K562 (cell line): Measurements from ENCODE around the gene AP1AR. TPM values are rescaled to one million over a fixed set of nuclear protein-coding genes. Genes with fewer than 3 reads are reported as not detected.

Experiments used
- ATAC-seq: fragments of 200-7000 bp; cut with Tn5 transposase; 3 replicates; pipeline ENCODE4 v1.9.1; 2020; ENCODE audit warnings: moderate library complexity
- BruUV-seq: library from RNA; stranded (reverse); fragments of 400-500 nt; replicated peaks from 2 replicates; lab custom pipeline; 2021; lab: Mats Ljungman, UMichigan
- CTCF ChIA-PET: fragments of 300-600 bp; formaldehyde crosslinking; extraction: SDS; loops from one replicate; lab custom pipeline; 2021; ENCODE audit warnings: low intra/inter-chr PET ratio; lab: Yijun Ruan, JAX
- POLR2A ChIA-PET: fragments of 300-600, 350-650 bp; sonication (Branson Sonifier 250); formaldehyde crosslinking; extraction: SDS; loops from one replicate; lab custom pipeline; 2021; ENCODE audit warnings: antibody characterized with exemption, inconsistent platforms; lab: Yijun Ruan, JAX
- DNase-seq, 4 experiments: peaks; one replicate each; pipeline versions ENCODE4 v3.0.0 to v3.0.0-alpha.2; 2011 to 2018; ENCODE audit warnings: low spot score in 3 of 4, mixed read lengths in 3 of 4; ENCODE audit errors: extremely low read depth in 1 of 4
- FAIRE-seq: peaks from 2 replicates; lab custom pipeline; 2011; peaks lifted over from hg19 to GRCh38; lab: Jason Lieb, UNC
- H2AFZ ChIP-seq: 2 replicates; pipeline ENCODE4 v1.6.0; 2011; ENCODE audit warnings: low read depth, low read length, control low read depth, inconsistent platforms
- H3K27ac ChIP-seq: fragments of 200-600 bp; 3 replicates; pipeline ENCODE4 v1.8.0; 2011; ENCODE audit warnings: low read depth, mild to moderate bottlenecking, control low read depth, inconsistent platforms, low read length, moderate library complexity, mixed read lengths; ENCODE audit errors: extremely low read depth
- H3K27me3 ChIP-seq, 2 experiments: fragments of 300-600 bp in 1 of 2; 2 replicates in 1 of 2; 3 replicates in 1 of 2; pipeline versions ENCODE4 v1.6.0 to v1.8.0; 2011; ENCODE audit warnings: inconsistent platforms in 2 of 2, low read length in 2 of 2, mild to moderate bottlenecking in 1 of 2, mixed read lengths in 1 of 2, moderate library complexity in 1 of 2; ENCODE audit not compliant: control insufficient read depth in 2 of 2, insufficient read depth in 2 of 2
- H3K36me3 ChIP-seq: fragments of 300-600 bp; 3 replicates; pipeline ENCODE4 v1.8.0; 2011; ENCODE audit warnings: mild to moderate bottlenecking, low read length, inconsistent platforms; ENCODE audit not compliant: control insufficient read depth, insufficient read depth
- H3K4me1 ChIP-seq, 2 experiments: fragments of 200-600 bp in 1 of 2; replicated peaks in 1 of 2; 2 replicates in 1 of 2; 3 replicates in 1 of 2; pipeline versions ENCODE4 v1.5.1 to v1.8.0; 2011; ENCODE audit warnings: inconsistent platforms in 2 of 2, low read length in 2 of 2, mild to moderate bottlenecking in 1 of 2, mixed read lengths in 1 of 2, moderate library complexity in 1 of 2; ENCODE audit not compliant: control insufficient read depth in 2 of 2, insufficient read depth in 2 of 2
- H3K4me2 ChIP-seq: 2 replicates; pipeline ENCODE4 v1.6.1; 2011; ENCODE audit warnings: low read length, control low read depth, inconsistent platforms, mixed read lengths; ENCODE audit not compliant: insufficient read depth
- H3K4me3 ChIP-seq: fragments of 200-600 bp; sonication (generic), shearing (Covaris generic); 2 replicates; pipeline ENCODE4 v1.5.1; 2016; ENCODE audit warnings: control low read depth, inconsistent platforms
- H3K79me2 ChIP-seq: fragments of 200-600 bp; 3 replicates; pipeline ENCODE4 v1.8.0; 2011; ENCODE audit warnings: low read length, inconsistent platforms; ENCODE audit not compliant: control insufficient read depth, insufficient read depth
- H3K9ac ChIP-seq, 2 experiments: 2 replicates each; pipeline versions ENCODE4 v1.6.0 to v1.6.1; 2011; ENCODE audit warnings: low read depth in 2 of 2, low read length in 2 of 2, control low read depth in 1 of 2, inconsistent platforms in 1 of 2, mild to moderate bottlenecking in 1 of 2, mixed read lengths in 1 of 2; ENCODE audit not compliant: insufficient read depth in 1 of 2
- H3K9me1 ChIP-seq: one replicate; pipeline ENCODE4 v1.6.0; 2011; ENCODE audit warnings: inconsistent platforms, mild to moderate bottlenecking, low read length, moderate library complexity; ENCODE audit not compliant: control insufficient read depth, insufficient read depth
- H3K9me3 ChIP-seq: replicated peaks from 2 replicates; pipeline ENCODE4 v1.5.1; 2011; ENCODE audit warnings: low read depth, low read length, inconsistent platforms; ENCODE audit not compliant: control insufficient read depth, insufficient read depth
- H4K20me1 ChIP-seq: replicated peaks from 2 replicates; pipeline ENCODE4 v1.6.1; 2011; ENCODE audit warnings: low read length, inconsistent platforms, mixed read lengths; ENCODE audit not compliant: control insufficient read depth, insufficient read depth
- CHD1 ChIP-seq: fragments of 200-600 bp; sonication (generic); IDR thresholded peaks from one replicate; pipeline ENCODE4 v1.6.1; 2012; ENCODE audit warnings: mild to moderate bottlenecking, moderate library complexity, low read length, inconsistent platforms
- CXXC5 ChIP-seq: fragments of 250-450 bp; sonication (Bioruptor Pico); IDR thresholded peaks from 2 replicates; pipeline ENCODE4 v1.8.0; 2022; ENCODE audit warnings: inconsistent platforms, mild to moderate bottlenecking, moderate library complexity
- ELF1 ChIP-seq: fragments of 200-800 bp; sonication (Bioruptor generic); IDR thresholded peaks from 2 replicates; pipeline ENCODE4 v1.6.1; 2016; ENCODE audit warnings: missing genetic modification characterization, missing compliant biosample characterization
- MECOM ChIP-seq: fragments of 250-450 bp; sonication (Bioruptor Pico); IDR thresholded peaks from 2 replicates; pipeline ENCODE4 v1.8.0; 2022; ENCODE audit warnings: inconsistent platforms
- SIN3A ChIP-seq, 2 experiments: fragments of 150-350 bp in 1 of 2; IDR thresholded peaks; 2 replicates each; pipeline ENCODE4 v1.6.1; 2011 to 2016; ENCODE audit warnings: borderline replicate concordance in 2 of 2, low read depth in 2 of 2, low read length in 2 of 2, mild to moderate bottlenecking in 2 of 2, moderate library complexity in 2 of 2; ENCODE audit not compliant: control insufficient read depth in 1 of 2
- ZBTB40 ChIP-seq, 2 experiments: fragments of 450-650 bp in 1 of 2; sonication (generic) in 1 of 2; formaldehyde crosslinking in 1 of 2; IDR thresholded peaks; 2 replicates each; pipeline versions ENCODE4 v1.7.1 to v1.9.0; 2016 to 2022; ENCODE audit warnings: inconsistent platforms in 1 of 2, mild to moderate bottlenecking in 1 of 2, missing genetic modification reagents in 1 of 2
- ZNF217 ChIP-seq: sonication (generic); formaldehyde crosslinking; IDR thresholded peaks from 2 replicates; pipeline ENCODE4 v1.8.0; 2022; ENCODE audit warnings: mild to moderate bottlenecking, missing genetic modification reagents
- WGBS: fragments of 100-300 bp; shearing (Covaris generic); methylation state at CpG from one replicate; pipeline ENCODE4 v1.1.6; 2016; ENCODE audit warnings: low coverage, mixed read lengths; ENCODE audit not compliant: insufficient coverage; ENCODE audit errors: missing lambda C conversion rate; 5-methylcytosine and 5-hydroxymethylcytosine counted together
- in situ Hi-C: fragments of 300-500 bp; cut with MboI; formaldehyde crosslinking; loops from 4 replicates; pipeline ENCODE4 v1.15.0; 2018; ENCODE audit warnings: inconsistent platforms, mixed read lengths
- intact Hi-C: fragments of 100-400 bp; cut with micrococcal nuclease; formaldehyde crosslinking; loops from 2 replicates; pipeline ENCODE4 v1.14.2; 2022
- polyA plus RNA-seq, 8 experiments: library from polyadenylated mRNA; depleted of rRNA in 4 of 8; stranded (reverse) in 5 of 8; unstranded in 3 of 8; fragments of >200 nt; fragmentation: Nextera tagmentation in 2 of 8; fragmentation: Illumina TruSeq in 1 of 8; extraction: Ambion mirVana in 2 of 8; extraction: Trizol in 1 of 8; gene quantifications; 2 replicates each; pipeline versions ENCODE4 v1.2.1 to v1.2.3, GENCODE V29; 2011 to 2014; ENCODE audit warnings: inconsistent platforms in 1 of 8, missing spikeins in 1 of 8
- total RNA-seq, 7 experiments: library from RNA; depleted of rRNA in 6 of 7; stranded (reverse); fragments of >200 nt in 6 of 7; fragmentation: Illumina TruSeq in 2 of 7; extraction: Trizol in 2 of 7; gene quantifications; 2 replicates each; pipeline versions ENCODE4 v1.2.1 to v1.2.3, GENCODE V29; 2011 to 2021; ENCODE audit warnings: low replicate concordance in 1 of 7

AP1AR gene
- total and polyA plus RNA-seq, 9 of the 15 experiments (the other 6 are each of a cell fraction or from before 2014, with no cell fraction given), result 2.6 to 20.7 (median 12.2) TPM

GRCh38 chr4:112284662-112285411 lies 53.2 kb downstream of the AP1AR start:
- ATAC-seq (peak; percentile 66), DNase-seq (peak; percentile 26 to 46 (median 28)), FAIRE-seq (peak; percentile 77)
- H3K4me3 ChIP-seq, result peak overlapping the region; percentile 61
- peak overlapping the region; percentile 74 to 96 for H3K9ac ChIP-seq
- TSS peak; percentile 47 for BruUV-seq
- under 1% methylated on average over 15 of the region's 15 CpGs for WGBS
- no peaks in the 10 kb centered on the region for H4K20me1 ChIP-seq
- H3K4me2 ChIP-seq, result peak overlapping the region; percentile 85
- in situ Hi-C loops (no loop called here), intact Hi-C loops (no loop called here)
- peaks cover 12% of the 10 kb centered on the region; the same call in 2 of the 3 replicates for H3K79me2 ChIP-seq
- H3K27me3 ChIP-seq, result no peaks in the 10 kb centered on the region
- H3K4me1 ChIP-seq, result peaks cover 7 to 11% of the 10 kb centered on the region in 2 experiments; a peak in 3 of 5 replicates
- no peaks in the 10 kb centered on the region for H3K36me3 ChIP-seq
- peak overlapping the region; percentile 33 for H3K27ac ChIP-seq
- CTCF ChIA-PET, result interaction anchor here (0.6 kb wide), 1 partner anchor 186 kb away, joined by 7 read pairs; no protein-coding TSS in a partner anchor
- no peaks in the 10 kb centered on the region for H3K9me3 ChIP-seq
- H3K9me1 ChIP-seq, result no peaks in the 10 kb centered on the region
- H2AFZ ChIP-seq, result peak overlapping the region; percentile 97
- TF ChIP-seq MECOM (CRISPR knock-in tag), result no peak
- TF ChIP-seq ZBTB40 (IDR thresholded peaks at IDR 0.05), result peak; percentile 26
- no peak for TF ChIP-seq ZBTB40 (CRISPR knock-in tag; IDR thresholded peaks at IDR 0.05)
- 0 out of 2 replicates have a peak, but pooled peaks have one; percentile 6 for TF ChIP-seq CXXC5 (CRISPR knock-in tag)
- no peak for TF ChIP-seq ZNF217
- peak; percentile 18 for TF ChIP-seq CHD1
- TF ChIP-seq SIN3A (IDR thresholded peaks at IDR 0.05; ENCODE audit: borderline replicate concordance in 2 of 2, control insufficient read depth in 1 of 2, low read depth in 2 of 2, low read length in 2 of 2), result 0 out of 4 replicates have a peak, but pooled peaks of 1 of the 2 experiments have one; percentile 17
- TF ChIP-seq ELF1 (tag), result peak; percentile 63; the same call in 1 of the 2 replicates
- POLR2A ChIA-PET, result interaction anchor here (0.7 to 1.4 kb wide), 4 partner anchors 10 to 37 kb away, joined by 3 to 4 read pairs (median 3); partner anchors contain the start of gene ALPK1
